ENCODE measurements around the gene C5orf15. TPM values are rescaled to one million over a fixed set of nuclear protein-coding genes. Genes with fewer than 3 reads are reported as not detected.

C5orf15 gene
- total RNA-seq, 4 donors from 2014 or later: 29.3 to 34.4 (median 32.0) TPM

DNA sequence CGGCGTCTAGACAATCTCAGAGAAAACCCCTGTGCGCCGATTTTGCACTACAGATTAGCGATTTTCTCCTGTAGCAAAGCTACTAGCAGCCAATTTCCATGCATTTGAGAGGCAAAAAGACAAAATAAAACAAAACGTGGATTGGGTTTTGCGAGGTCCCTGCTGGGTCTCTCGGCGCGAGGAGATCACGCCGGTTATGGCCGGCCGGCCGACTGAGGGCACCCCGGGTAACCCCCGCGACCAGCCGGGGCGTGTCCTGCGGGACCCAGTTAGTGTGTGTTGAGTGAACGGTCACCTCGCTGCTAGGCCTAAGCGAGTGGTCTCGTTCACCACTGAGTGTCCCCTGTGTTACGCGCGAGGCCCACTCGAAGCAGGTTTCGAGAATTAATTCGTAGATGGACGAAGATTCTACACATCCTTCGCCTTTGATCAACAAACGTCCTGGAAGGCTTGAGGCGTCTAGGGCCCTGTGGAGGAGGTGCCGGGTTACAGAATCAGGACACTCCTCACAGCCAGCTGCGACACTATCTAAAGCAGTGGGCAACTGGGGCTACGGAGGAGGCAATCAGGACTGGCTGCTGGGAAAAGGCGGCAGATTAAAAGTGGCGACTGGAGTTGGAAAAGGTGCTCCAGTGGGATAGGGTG lies 37.1 kb upstream of the C5orf15 start:
- DNase-seq (ENCODE audit: low spot score in 2 of 2): peak in 1 of 2 donors; percentile 73
- TF ChIP-seq, protein P1, sequence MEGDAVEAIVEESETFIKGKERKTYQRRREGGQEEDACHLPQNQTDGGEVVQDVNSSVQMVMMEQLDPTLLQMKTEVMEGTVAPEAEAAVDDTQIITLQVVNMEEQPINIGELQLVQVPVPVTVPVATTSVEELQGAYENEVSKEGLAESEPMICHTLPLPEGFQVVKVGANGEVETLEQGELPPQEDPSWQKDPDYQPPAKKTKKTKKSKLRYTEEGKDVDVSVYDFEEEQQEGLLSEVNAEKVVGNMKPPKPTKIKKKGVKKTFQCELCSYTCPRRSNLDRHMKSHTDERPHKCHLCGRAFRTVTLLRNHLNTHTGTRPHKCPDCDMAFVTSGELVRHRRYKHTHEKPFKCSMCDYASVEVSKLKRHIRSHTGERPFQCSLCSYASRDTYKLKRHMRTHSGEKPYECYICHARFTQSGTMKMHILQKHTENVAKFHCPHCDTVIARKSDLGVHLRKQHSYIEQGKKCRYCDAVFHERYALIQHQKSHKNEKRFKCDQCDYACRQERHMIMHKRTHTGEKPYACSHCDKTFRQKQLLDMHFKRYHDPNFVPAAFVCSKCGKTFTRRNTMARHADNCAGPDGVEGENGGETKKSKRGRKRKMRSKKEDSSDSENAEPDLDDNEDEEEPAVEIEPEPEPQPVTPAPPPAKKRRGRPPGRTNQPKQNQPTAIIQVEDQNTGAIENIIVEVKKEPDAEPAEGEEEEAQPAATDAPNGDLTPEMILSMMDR (IDR thresholded peaks at IDR 0.05): no peak
- TF ChIP-seq EP300 (IDR thresholded peaks at IDR 0.05) (no peak), POLR2AphosphoS5 (IDR thresholded peaks at IDR 0.05) (no peak), POLR2A (IDR thresholded peaks at IDR 0.05) (no peak)
- Histone ChIP-seq H3K36me3 (peaks cover 6% of the 10 kb centered on the region), H3K9me3 (no peaks in the 10 kb centered on the region), H3K27me3 (no peaks in the 10 kb centered on the region), H3K4me3 (peak overlapping the region; percentile 96), H3K27ac (peak overlapping the region; percentile 99), H3K4me1 (peaks cover 46% of the 10 kb centered on the region)
- WGBS: 21% methylated on average over 37 of the region's 40 CpGs

DNA sequence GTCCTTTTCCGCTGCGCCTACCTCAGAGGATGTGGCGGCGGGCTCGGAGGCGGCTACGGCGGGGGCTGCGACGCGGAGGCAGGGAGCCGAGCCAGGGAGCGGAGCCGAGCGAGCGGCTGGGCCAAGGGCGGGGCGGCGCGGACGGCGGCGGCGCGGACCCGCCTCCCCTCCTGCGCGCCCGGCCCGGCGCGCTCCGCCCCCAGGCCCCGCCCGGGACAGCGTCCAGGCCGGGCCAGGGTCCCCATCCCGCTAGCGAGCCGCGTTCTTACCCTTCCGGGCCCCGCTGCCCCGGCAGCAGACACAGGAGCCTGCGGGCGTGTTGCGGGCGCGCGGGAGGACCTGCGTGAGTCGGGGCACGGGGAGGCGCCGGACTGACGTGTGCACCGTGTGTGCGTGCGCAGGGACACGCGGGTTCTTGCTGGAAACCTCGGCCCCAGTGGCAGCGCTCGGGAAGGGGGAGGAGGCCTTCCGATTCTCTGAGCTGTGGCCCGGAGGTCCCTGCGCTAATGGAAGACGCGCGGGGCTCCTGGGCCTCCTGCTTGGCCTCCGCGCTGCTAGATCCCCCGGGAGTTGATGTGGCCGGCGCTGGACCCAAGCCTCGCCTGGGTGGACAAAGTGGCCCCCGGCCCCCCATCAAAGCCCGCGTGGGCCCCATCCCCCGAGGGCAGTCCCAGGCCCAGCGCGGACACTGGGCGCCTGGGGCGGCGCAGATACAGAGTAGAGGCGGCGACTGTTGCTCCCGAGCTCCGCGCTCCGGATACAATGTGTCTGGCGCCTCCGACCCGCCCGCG lies 36.4 kb upstream of the C5orf15 start, which contains the start of gene VDAC1:
Gene VDAC1 (minus strand): TSS at position 350 of the 791 bp plus-strand sequence. CDS start 11,963 bp downstream, outside the sequence.
- H3K27ac ChIP-seq: peak within 1 kb of the TSS; percentile 99
- TF ChIP-seq, protein P1 (IDR thresholded peaks at IDR 0.05): no peak
- TF ChIP-seq EP300 (IDR thresholded peaks at IDR 0.05) (no peak), POLR2A (IDR thresholded peaks at IDR 0.05) (peak; percentile 44 to 49), POLR2AphosphoS5 (IDR thresholded peaks at IDR 0.05) (peak in 1 of 3 donors; percentile 45)
- no peaks in the 10 kb centered on the region for H3K27me3 ChIP-seq
- H3K4me3 ChIP-seq: peak within 1 kb of the TSS; percentile 96
- peaks cover 6% of the 10 kb centered on the region for H3K36me3 ChIP-seq
- peaks cover 52% of the 10 kb centered on the region for H3K4me1 ChIP-seq
- no peaks in the 10 kb centered on the region for H3K9me3 ChIP-seq
- 0% methylated on average over 8 of the region's 96 CpGs for WGBS
- DNase-seq (ENCODE audit: low spot score in 2 of 2): peak; percentile 87 to 92

DNA sequence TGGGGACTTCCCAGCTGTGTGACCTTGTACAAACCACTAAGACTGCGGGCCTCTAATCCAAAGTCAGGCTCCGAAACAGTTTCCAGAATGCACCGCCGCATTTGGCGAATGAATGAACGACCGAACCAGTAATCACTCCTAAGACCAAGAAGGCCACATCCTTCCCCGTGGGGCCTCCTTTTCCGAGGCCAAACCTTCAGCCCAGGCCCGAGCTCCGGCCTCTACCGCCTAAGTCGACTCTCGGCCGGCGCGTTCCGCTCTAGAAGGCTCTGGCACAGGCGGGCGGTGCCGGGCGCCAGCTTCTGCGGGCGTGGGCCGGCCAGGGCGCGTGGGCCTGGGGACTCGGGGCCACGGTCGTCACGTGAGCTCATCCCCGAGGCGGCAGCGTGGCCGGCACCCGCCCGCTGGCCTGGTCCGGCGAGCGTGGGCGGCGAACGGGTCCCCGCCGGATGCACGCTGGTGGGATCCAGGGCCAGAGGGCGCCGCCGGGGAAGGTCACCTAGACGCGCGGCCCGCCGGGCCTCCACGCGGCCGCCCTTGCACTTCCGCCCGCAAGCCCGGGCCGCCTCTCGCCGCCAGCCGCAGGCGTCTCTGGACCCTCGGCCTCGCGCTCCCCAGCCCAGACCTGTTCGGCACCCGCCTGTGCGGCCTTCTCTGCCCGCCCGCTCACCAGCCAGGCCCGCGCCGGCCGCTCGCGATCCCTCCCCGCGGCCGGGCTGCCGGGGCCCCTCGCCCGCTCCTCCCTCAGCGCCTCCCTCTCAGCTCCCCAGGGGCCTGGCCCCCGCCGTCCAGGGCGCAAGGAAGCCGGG lies 35.6 kb upstream of the C5orf15 start:
- Histone ChIP-seq H3K4me1 (peaks cover 55% of the 10 kb centered on the region), H3K27ac (peak overlapping the region; percentile 99), H3K36me3 (peaks cover 6% of the 10 kb centered on the region), H3K9me3 (no peaks in the 10 kb centered on the region), H3K27me3 (no peaks in the 10 kb centered on the region), H3K4me3 (peak overlapping the region; percentile 96)
- TF ChIP-seq POLR2A (IDR thresholded peaks at IDR 0.05) (no peak), EP300 (IDR thresholded peaks at IDR 0.05) (no peak), POLR2AphosphoS5 (IDR thresholded peaks at IDR 0.05) (no peak)
- DNase-seq (ENCODE audit: low spot score in 2 of 2): peak in 1 of 2 donors; percentile 80
- 0% methylated on average over 26 of the region's 90 CpGs for WGBS

DNA sequence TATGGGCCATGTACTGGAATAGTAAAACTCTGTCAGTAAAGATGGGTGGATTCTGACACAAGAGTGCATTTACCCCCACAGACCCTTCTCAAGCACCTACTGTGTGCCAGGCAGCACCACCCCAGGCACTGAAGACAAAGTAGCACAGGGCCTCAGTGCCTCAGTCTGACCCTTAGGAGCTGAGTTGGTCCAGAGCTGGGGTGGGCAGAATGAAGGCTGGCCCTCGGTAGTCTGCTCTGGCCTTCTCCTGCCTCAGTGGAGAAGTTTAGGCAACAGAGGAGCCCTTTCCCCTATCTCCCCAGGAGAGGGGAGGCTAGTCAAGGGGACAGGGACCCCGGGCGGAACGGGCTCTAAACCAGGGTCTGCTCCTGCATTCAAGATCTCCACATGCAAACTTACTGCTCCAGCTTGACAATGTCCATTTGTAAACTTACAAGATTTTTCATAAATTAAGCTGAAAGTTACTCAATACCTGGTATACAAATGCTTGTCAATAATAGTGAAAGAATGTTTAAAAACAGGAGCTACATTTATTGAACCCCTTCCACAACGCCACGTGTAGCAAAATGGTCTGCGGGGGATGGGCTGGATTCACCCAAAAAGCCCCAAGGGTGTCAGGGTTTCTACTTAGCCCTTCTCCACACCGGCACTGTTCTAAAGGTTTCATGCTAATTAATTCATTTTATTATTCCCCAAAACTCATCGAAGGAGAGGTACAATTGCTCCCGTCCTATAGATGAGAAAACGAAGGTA lies 34.8 kb upstream of the C5orf15 start:
- 16% methylated on average over 11 of the region's 11 CpGs for WGBS
- Histone ChIP-seq H3K27me3 (no peaks in the 10 kb centered on the region), H3K9me3 (no peaks in the 10 kb centered on the region), H3K27ac (peak overlapping the region; percentile 99), H3K4me1 (peaks cover 62% of the 10 kb centered on the region), H3K4me3 (peak overlapping the region; percentile 96), H3K36me3 (peaks cover 6% of the 10 kb centered on the region)
- DNase-seq (ENCODE audit: low spot score in 2 of 2): no peak
- TF ChIP-seq, protein P1 (IDR thresholded peaks at IDR 0.05): no peak
